Measurements from ENCODE around the gene TMEM253.

- TF ChIP-seq CTCF (conservative IDR thresholded peaks at IDR 0.05) (no peak), ZFX (IDR thresholded peaks at IDR 0.05) (no peak)
These were observed 7.9 kb downstream of the TMEM253 start for GRCh38 chr14:21108791-21109190.

Measured in C4-2B (cell line).